ENCODE measurements around the gene NYNRIN.
A peak's percentile ranks its signal among the peaks of the same experiment; 100 is the strongest.
"Not testable (repeated sequence)": the region's sequence is repeated elsewhere in the genome, so short reads cannot be mapped to it uniquely, and the experiment has no call there.

NYNRIN gene

DNA sequence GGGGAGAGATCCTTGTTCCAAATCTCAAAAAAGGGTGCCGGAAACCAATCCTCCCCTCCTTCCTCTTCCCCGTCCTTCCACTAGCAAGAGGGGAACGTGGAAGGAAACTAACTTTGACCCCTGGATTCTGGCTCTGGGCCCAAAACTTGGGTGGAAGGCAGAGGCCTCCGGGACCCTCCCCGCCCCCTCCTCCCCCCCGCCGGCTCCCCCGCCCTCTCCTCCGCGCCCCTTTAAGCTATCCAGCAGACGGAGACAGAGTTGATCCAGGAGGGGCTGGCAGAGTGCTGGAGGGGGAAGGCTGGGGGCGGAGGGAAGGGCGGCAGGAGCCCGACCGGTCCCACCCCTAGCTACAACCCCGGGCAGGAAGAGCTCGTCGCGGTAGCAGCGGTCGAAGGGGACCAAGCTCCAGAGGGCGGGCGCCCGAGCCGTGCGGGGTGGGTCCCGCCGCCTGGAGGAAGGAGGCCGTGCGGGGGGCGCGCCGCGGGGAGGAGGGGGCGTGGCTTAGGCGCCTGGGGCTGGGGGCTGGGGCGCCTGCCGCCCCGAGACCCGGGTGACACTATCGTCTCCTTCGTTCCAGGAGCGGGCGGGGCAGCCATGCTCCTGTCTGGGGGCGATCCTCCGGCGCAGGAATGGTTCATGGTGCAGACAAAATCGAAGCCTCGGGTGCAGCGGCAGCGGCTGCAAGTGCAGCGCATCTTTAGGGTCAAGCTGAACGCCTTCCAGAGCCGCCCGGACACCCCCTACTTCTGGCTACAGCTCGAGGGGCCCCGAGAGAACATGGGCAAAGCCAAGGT lies at the start of gene NYNRIN:
Gene NYNRIN, plus strand, starts transcription at position 351 of the 794 bp plus-strand sequence. Its CDS starts 244 bp downstream, at position 595.
- H3K4me3 ChIP-seq (ENCODE audit: control insufficient read depth, low read depth, low read length) = peak within 1 kb of the TSS; percentile 51
- DNase-seq (ENCODE audit: low read depth) = peak; percentile 20
- TF ChIP-seq, protein P1, sequence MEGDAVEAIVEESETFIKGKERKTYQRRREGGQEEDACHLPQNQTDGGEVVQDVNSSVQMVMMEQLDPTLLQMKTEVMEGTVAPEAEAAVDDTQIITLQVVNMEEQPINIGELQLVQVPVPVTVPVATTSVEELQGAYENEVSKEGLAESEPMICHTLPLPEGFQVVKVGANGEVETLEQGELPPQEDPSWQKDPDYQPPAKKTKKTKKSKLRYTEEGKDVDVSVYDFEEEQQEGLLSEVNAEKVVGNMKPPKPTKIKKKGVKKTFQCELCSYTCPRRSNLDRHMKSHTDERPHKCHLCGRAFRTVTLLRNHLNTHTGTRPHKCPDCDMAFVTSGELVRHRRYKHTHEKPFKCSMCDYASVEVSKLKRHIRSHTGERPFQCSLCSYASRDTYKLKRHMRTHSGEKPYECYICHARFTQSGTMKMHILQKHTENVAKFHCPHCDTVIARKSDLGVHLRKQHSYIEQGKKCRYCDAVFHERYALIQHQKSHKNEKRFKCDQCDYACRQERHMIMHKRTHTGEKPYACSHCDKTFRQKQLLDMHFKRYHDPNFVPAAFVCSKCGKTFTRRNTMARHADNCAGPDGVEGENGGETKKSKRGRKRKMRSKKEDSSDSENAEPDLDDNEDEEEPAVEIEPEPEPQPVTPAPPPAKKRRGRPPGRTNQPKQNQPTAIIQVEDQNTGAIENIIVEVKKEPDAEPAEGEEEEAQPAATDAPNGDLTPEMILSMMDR (conservative IDR thresholded peaks at IDR 0.05; ENCODE audit: control insufficient read depth, insufficient read depth, low read depth, low read length) = no peak

DNA sequence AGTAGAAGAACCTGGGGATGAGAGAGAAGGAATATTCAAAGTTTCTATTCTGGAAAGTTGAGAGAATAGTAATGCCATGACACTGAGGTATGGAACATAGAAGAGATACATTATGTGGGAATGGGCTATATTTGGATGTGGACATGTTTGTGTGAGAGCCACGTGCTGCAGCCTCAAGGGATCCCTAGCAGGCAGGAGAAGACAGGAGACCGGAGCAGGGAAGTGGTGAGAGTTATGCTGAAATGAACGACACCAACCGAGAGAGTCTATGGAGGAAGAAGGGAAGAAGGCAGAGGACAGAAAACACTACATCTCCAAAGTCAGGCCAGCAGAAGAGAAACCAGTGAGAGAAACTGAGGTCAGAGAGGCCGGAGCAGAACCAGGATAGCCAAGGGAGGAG lies 49.1 kb upstream of the NYNRIN start:
- TF ChIP-seq, protein P1 (conservative IDR thresholded peaks at IDR 0.05; ENCODE audit: control insufficient read depth, insufficient read depth, low read depth, low read length) = no peak
- no peak overlapping the region for H3K4me3 ChIP-seq (ENCODE audit: control insufficient read depth, low read depth, low read length)
- no peak for DNase-seq (ENCODE audit: low read depth)

DNA sequence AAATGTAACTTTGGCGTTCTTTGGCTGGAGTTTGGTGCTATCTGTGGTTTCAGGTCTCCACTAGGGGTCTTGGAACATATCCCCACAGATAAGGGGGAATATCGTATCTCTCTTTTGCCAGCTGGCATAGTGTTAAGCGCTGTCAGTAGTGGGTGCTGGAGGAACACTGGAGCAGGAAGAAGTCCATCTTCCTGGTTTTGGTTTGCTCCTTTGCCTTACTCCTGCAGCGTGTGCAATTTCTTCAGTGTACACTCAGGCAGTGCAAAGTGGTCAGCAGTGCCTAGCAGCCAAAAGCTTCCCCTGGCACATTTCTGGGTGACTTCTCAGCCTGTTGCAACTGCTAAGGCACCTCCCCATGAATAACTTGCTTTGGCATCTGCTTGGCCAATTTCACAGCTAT lies 47.3 kb upstream of the NYNRIN start:
- TF ChIP-seq, protein P1 (conservative IDR thresholded peaks at IDR 0.05; ENCODE audit: control insufficient read depth, insufficient read depth, low read depth, low read length) = no peak
- H3K4me3 ChIP-seq (ENCODE audit: control insufficient read depth, low read depth, low read length) = no peak overlapping the region
- peak; percentile 58 for DNase-seq (ENCODE audit: low read depth)

DNA sequence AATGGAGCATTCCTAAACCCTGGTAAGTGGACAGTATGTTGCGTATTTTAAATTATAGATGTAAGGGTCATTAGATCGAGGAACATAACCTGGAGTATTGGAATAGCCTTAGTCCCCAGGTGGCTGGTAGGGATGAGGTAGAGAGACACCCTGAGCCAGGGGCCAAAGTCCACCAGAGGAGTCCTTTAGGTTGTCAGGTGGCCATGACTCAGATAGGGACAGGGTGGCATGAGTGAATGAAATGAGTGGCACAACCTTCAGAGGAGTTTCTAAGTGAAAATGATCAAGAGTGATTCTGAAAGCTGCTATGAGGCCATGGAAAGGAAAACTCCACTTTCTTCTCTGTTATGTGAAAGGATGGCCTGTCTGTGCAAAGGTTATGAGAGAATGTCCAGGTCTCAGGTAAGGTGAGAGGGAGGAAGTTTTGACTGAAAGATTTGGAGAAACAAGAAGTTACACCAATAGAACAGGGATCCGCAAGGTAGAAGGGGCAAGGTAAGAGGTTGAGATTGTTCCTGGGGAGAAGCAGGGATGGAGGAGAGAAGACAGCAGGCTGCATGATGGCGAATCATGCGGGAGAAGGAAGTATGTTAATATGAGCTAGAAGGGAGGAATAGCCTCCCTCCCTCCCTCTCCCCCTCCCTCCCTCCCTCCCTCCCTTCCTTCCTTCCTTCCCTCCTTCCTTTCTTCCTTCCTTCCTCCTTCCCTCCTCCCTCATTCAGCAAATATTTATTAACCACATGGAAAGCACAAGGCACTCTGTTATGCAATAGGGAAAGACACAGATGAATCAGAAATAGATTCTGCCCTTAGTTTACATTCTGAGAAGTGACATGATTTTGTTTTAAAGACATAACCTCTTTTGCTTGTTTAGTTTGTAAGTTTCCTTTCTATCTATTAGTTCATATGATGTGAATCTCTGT lies 45.0 kb upstream of the NYNRIN start:
- H3K4me3 ChIP-seq (ENCODE audit: control insufficient read depth, low read depth, low read length) = no peak overlapping the region
- TF ChIP-seq, protein P1 (conservative IDR thresholded peaks at IDR 0.05; ENCODE audit: control insufficient read depth, insufficient read depth, low read depth, low read length) = no peak
- DNase-seq (ENCODE audit: low read depth) = peak; percentile 78

DNA sequence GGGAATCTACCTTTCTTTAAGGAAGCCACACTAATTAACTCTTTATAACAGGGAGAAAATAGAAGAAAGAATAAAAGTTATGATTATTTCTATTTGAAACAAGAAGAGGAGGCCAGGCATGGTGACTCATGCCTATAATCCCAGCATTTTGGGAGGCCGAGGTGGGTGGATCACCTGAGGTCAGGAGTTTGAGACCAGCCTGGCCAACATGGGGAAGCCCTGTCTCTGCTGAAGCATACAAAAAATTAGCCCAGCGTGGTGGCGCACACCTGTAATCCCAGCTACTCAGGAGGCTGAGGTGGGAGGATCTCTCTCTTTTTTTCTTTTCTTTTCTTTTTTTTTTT lies 44.3 kb upstream of the NYNRIN start:
- not testable (repeated sequence) for H3K4me3 ChIP-seq (ENCODE audit: control insufficient read depth, low read depth, low read length); DNase-seq (ENCODE audit: low read depth)

DNA sequence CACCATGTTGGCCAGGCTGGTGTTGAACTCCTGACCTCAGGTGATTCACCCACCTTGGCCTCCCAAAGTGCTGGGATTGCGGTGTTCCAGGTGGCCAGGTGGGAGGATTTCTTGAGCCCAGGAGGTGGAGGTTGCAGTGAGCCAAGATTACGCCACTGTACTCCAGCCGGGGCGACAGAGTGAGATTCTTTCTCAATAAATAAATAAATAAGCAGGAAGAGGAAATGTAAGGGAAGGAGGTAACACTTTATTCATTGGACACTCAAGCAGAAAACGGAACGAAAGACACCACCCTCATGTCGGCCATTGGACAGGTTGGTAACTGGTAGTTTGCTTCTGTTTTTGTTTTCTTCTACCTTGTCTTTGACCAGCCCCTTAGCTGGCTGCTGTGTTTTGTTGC lies 43.8 kb upstream of the NYNRIN start:
- H3K4me3 ChIP-seq (ENCODE audit: control insufficient read depth, low read depth, low read length) = no peak overlapping the region
- TF ChIP-seq, protein P1 (conservative IDR thresholded peaks at IDR 0.05; ENCODE audit: control insufficient read depth, insufficient read depth, low read depth, low read length) = no peak
- DNase-seq (ENCODE audit: low read depth) = no peak

DNA sequence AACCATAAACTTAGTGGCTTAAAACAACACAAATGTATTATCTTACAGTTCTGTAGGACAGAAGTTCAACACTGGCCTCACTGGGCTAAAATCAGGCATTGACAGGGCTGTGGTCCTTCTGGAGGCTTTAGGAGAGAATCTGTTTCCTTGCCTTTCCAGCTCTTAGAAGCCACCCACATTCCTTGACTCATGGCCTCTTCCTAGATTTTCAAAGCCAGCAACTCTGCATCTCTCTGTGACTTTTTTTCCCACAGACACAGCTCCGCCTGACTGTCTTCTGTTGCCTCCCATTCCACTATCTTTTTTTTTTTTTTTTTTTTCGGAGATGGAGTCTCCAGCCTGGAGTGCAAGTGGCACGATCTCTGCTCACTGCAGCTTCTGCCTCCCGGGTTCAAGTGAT lies 42.6 kb upstream of the NYNRIN start:
- TF ChIP-seq, protein P1 (conservative IDR thresholded peaks at IDR 0.05; ENCODE audit: control insufficient read depth, insufficient read depth, low read depth, low read length) = no peak
- DNase-seq (ENCODE audit: low read depth) = no peak
- H3K4me3 ChIP-seq (ENCODE audit: control insufficient read depth, low read depth, low read length) = no peak overlapping the region

Measured in fibroblast of mammary gland (primary cell).